Peyer's patch (tissue), 4 donors: ENCODE results near the gene COL9A2.

Experiments used
- CTCF ChIP-seq, 6 experiments: fragments of 450-650 bp in 4 of 6; fragments of 200-600 bp in 2 of 6; sonication (generic) in 1 of 6; IDR thresholded peaks; one replicate each; pipeline ENCODE4 v1.5.1; 2017 to 2019; ENCODE audit warnings: antibody characterized with exemption in 6 of 6, mild to moderate bottlenecking in 3 of 6, moderate library complexity in 1 of 6
- POLR2A ChIP-seq, 2 donors: fragments of 450-650 bp; IDR thresholded peaks; one replicate each; pipeline ENCODE4 v1.5.1; 2017; ENCODE audit warnings: antibody characterized with exemption in 2 of 2, mild to moderate bottlenecking in 2 of 2, moderate library complexity in 2 of 2

GRCh38 chr1:40300249-40300567, 16.9 kb downstream of the COL9A2 start:
- TF ChIP-seq CTCF (IDR thresholded peaks at IDR 0.05), result no peak
- no peak for TF ChIP-seq POLR2A (IDR thresholded peaks at IDR 0.05)
